ENCODE results near the gene PWWP2B.

GRCh38 chr10:132350391-132350790, 46.6 kb upstream of the PWWP2B start:
- TF ChIP-seq POLR2A (IDR thresholded peaks at IDR 0.05; ENCODE audit: low read depth, low read length) (no peak), TAF1 (IDR thresholded peaks at IDR 0.05; ENCODE audit: borderline replicate concordance, low read depth, low read length) (no peak)

All from GM12892 (cell line).